ENCODE data around the gene TMEM190.

The TMEM190 gene

DNA sequence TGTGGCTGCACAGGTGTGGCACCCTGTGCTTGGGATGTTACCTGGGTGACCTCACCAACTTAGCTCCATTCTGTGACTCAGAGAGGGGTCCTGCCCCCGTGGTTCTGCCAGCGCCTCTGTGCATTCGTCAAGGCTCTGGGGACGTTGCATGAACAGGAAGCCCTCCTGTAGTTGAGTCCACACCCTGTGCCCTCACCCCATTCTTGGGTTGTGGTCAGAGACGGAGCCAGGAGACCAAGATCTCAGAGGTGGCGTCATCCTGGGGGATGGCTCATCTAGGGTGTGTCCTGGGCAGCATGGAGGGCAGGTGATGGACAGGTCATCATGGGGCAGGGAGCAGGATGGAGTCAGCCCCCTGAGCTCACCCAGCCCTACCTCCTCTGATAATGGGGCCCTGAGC, 24.6 kb upstream of the TMEM190 start:
- DNase-seq (ENCODE audit: low read depth), result no peak

GRCh38 chr19:55352549-55353145, 24.0 kb upstream of the TMEM190 start:
- no peak for DNase-seq (ENCODE audit: low read depth)

DNA sequence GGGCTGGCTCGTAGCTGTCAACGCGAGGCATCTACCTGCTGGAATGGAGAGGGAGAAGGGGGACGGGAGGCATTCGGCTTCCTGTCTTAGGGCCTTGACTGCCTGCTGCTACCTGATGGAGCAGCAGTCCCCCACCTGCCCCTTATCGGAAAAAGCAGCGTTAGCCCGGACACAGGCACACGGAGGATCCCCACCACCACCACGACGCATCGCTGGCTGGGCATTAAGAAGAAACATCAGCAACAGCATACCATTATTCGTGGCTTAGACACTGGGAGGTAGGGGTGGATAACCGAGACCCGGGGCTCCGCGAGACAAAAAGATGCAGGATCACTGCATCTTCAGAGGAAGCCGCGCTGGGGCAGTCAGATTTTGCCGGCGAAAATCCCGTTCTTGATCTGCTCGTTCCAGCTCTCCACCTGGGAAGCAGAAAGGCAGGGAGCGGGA, 23.2 kb upstream of the TMEM190 start:
- no peak for DNase-seq (ENCODE audit: low read depth)

DNA sequence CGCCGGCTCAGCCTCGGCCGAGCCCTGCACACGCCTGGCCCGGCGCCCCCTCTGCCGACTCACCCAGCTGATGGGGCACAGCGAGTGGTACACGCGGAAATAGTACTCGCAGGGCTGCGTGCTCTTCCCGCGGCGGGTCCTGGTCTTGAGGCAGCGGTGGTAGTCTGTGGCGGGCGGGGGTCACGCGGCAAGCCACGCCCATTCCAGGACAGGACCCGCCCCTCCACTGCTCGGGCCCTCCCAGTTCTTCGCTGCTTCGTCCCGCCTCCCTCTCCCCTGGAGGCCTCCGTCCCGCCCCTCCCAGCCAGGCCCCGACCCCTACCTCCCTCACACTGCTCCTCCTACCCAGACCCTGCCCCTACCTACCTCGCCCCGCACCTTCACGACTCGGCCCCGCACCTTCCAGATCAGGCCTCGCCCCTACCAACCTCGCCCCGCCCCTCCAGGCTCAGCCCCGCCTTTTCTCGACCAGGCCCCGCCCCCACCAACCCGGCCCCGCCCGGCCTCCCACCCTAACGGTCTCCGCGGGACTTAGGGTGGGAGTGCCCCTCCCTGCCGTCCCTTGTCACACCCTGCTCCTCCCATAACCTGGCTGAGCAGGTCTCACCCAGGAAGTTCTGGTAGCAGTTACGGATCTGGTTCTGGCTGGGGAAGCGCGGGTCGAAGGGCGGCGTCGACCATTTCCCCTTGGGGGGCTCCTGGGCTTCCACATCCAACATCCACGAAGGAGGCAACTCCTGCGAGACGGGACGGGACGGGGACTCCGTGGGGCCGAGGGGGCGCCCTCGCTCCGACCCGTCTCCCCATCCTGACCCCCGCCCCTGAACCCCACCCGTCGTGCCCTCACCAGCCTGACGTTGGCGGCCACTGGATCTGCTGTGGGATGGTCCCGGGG, 22.6 kb upstream of the TMEM190 start:
- no peak for DNase-seq (ENCODE audit: low read depth)

DNA sequence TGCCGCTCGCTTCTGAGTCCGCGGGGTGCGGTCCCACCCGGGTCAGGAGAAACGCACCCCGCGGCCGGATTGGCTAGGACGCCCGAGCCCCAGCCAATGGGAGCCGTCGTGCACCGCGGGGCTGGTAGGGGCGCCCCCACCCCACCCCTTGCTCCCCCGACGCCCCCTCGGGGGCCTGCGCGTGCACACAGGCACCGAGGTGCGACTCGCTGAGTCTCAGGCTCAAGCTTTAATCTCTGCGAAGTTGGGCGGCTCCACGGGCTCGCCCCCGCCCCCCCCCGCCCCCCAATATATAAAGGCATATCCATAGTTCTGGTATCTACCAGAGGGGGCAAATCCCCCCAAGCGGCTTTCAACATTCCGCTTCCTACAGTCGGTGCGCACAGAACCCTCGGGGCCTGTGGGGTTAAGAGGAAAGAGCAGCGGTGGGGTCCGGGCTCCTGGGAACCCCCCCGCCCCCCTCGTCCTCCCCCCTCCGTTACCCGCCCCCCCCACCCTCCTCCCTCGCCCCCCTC, 21.9 kb upstream of the TMEM190 start, which contains the start of gene COX6B2:
Gene COX6B2, minus strand, starts transcription at position 22 of the 515 bp plus-strand sequence. CDS start 198 bp downstream, outside the sequence.
- DNase-seq (ENCODE audit: low read depth), result no peak

- DNase-seq (ENCODE audit: low read depth), result no peak
Observed at GRCh38 chr19:55355213-55355821, 21.3 kb upstream of the TMEM190 start.

DNA sequence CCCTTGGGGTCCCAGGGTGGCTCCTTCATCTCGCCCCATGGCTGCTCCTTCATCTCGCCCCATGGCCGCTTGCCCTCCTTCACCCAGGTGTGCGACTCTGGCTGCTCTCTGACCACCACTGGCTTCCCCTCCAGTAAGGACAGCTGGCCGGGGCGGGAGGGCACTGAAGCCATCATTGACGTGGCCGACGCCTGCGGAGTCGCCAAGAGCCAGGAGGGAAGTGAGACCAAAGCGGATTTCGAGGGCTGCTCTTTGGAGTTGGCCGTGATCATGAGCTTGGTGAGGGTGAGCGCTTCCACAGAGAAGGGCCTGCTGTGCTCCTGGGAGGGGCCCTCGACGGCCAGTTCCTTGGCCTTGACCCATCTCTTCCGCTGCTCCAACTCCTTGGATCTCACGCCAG, 18.1 kb upstream of the TMEM190 start:
- no peak for DNase-seq (ENCODE audit: low read depth)

DNA sequence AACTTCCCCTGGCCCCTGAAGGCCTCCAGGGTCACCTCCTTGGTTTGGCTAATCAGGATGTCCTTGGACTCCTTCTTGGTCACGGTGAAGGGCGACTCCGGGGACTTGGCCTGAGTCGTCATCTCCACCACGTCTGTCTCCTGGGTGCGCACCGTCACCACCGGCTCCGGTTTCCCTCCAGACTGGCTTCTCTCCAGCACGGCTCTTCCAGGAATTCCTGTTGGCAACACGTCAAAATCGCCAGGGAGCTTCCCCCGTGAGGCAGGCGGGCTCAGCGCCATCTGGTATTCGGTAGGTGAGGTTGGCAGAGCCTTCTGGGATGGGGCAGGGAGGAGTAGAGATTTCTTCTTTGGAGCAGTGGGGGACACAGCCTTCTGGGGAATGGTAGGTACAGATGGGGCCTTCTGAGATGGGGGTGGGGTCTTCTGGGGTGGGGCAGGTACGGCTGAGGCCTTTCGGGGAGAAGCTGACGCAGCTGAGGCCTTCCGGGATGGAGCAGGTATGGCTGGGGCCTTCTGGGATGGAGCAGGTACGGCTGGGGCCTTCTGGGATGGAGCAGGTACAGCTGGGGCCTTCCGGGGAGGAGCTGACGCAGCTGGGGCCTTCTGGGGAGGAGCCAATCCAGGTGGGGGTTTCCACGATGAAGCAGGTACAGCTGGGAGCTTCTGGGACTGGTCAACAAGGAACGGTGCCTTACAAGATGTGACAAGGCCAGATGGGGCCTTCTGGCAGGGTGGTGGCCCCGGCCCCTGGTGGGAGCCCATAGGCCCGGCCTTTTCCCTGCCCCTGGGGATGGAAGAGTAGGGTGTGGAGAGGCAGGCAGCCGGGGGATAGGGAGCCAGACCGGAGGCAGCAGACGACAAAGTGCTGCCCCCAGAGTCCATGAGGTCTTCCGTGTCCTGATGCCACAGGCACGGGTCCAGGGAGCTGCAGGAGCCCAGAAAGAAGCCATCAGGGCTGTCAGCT, 17.4 kb upstream of the TMEM190 start:
- DNase-seq (ENCODE audit: low read depth), result no peak

DNA sequence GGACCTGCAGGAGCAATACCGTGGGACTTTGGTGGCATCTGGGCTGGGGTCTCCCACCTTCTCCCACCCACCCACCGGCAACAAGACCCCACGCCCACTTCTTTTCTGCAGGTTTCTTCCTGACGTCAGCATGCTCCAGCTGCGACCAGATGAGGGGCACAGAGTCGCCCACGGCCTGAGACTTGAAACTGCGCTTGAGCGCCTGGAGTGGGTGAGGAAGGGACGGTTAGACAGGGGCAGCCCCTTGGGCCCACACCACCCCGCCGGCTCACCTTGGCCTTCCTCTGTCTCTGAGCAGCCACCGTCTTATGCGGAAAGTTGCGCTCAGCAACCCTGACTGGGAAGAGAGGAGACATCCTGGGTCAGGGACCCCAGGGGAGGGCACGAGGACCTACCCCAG, 15.7 kb upstream of the TMEM190 start:
- DNase-seq (ENCODE audit: low read depth), result no peak

DNA sequence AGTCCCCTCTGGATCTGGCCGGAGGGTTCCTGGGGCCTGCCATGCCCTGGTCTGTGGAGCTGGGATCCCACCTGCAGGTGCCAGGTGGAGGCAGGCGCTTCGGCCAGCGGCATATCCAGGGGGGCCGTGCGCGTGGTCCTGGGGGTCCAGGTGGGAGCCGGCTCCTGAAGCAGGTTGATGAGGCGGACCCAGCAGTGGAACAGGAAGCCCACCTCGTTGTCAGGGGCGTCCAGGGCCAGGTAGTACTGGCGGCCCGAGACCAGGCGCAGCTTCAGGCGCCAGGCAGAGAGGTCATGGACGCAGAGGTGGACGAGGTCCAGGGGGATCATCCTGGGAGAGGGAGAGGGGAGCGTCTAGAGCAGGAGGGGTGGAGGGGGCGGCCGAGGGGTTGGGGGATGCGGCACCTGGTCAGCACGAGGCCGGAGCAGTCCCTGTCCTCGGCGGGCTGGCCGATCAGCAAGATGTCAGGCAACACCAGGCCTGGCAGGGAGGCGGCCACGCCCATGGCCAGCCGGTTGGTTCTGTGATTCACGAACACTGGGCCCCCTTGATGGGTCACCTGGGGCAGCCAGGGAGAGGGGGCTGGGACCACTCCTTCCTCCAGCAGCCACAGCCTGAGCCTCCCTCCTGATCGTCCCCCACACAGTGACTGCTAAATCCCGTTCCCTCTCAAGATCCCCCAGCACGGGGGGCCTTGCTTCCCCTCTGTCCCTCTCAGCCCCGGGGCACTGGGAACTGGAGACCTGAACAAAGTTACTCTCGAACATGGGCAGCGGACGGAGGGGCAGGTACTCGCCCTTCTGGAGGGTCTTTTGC, 14.2 kb upstream of the TMEM190 start:
- no peak for DNase-seq (ENCODE audit: low read depth)

DNA sequence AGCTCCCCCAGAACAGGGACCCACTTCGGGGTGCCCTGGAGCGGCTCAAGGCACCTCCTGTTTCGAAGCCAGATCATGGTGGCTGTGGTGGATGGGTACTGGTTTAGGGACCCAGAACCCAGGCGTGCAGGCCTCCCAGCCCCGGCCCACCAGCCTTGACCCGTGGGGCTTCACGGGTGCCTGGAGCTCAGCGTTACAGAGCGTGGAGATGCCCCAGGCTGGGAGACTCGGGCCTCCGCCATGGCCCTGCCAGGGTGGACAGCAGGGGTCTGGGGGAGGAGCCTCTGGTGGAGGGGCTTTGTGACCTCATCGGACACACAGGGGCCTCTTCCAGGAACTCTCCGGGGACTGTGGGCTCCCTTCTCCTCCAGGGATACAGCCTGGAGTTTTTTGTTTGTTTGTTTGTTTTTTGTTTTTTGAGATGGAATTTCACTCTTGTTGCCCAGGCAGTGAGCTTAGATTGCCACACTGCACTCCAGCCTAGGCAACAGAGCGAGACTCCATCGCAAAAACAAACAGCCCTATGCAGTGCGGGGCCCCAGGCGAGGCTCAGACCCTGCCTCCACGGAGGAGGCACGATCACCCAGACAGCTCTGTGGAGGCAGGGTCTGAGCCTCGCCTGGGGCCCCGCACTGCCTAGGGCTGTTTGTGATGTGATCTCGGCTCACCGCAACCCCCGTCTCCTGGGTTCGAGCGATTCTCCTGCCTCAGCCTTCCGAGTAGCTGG, 13.5 kb upstream of the TMEM190 start, which contains the start of gene GARIN5B:
Gene GARIN5B, minus strand, starts transcription at position 271 of the 727 bp plus-strand sequence. Its CDS starts 194 bp downstream, at position 77.
- no peak for DNase-seq (ENCODE audit: low read depth)

GRCh38 chr19:55365245-55365644, 11.4 kb upstream of the TMEM190 start:
- DNase-seq (ENCODE audit: low read depth), result no peak

GRCh38 chr19:55365964-55366363, 10.7 kb upstream of the TMEM190 start:
- DNase-seq (ENCODE audit: low read depth), result no peak

- no peak for DNase-seq (ENCODE audit: low read depth)
Observed at GRCh38 chr19:55366790-55367189, 9.8 kb upstream of the TMEM190 start.

DNA sequence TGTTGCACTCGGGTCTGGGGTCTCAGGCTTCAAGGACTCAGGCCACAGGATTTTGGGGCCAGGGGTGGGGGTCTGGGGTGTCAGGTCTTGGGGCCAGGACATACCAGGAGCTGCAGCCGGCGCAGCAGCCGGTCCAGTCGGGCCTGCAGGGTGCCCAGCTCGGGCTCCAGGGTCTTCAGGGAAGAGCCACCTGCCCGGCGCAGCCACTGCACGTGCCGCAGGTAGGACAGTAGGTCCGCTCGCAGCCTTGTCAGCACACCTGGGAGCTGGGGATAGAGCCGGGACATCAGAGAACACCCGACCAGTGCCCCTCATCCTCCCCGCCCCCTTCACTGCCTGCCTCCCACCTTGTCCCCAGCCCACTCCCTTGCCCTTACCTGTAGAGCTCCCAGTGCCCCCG, 8.5 kb upstream of the TMEM190 start:
- no peak for DNase-seq (ENCODE audit: low read depth)

DNA sequence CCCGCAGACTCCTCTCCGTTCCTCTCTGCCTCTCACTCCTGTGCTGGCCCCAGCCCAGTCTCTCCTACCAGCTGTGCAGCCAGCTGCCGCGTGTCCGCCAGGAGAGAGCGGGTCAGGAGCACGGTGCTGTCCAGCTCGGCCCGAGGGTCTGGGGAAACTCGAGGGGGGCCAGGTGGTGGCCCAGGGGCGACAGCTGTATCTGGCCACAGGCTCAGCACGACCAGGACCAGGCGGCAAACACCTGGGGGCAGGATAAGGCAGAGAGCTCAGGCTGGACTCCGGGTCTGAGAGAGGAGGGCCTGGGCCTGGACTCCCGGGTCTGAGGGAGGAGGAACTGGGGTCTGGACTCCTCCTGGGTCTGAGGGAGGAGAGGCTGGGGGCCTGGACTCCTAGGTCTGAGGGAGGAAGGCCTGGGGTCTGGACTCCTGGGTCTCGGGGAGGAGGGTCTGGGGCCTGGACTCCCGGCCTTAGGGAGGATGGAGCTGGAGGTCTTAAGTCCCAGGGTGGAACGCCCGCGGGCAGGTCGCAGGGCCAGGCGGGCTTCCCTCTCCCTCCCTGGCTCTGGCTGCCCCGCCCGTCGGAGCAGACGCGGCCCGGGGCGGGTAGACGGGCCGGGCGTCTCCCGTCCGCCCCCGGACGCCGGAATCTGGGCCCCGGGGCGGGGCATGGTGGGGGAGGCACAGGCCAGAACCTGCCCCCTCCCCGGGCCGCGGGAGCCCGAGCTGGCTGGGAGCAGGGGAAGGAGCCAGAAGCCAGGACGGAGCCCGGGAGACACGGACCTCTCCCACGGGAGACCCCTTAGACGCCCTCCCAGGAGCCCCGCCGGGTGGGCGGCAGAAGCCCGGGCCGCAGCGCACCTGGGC, 7.7 kb upstream of the TMEM190 start:
- DNase-seq (ENCODE audit: low read depth), result no peak

- DNase-seq (ENCODE audit: low read depth), result peak; percentile 37
Observed at GRCh38 chr19:55369653-55370304, 6.8 kb upstream of the TMEM190 start.

GRCh38 chr19:55370305-55370988, 6.2 kb upstream of the TMEM190 start, which contains the start of gene IL11:
TSS of gene IL11 (minus strand) at chr19:55370463. CDS start at chr19:55370310, 153 bp downstream.
- DNase-seq (ENCODE audit: low read depth), result no peak

Data from HS-5 (cell line).